HEK293T (cell line): ENCODE results near the gene SPATA2.

Experiments used
- ARNT ChIP-seq: fragments of 450-650 bp; IDR thresholded peaks from 2 replicates; pipeline ENCODE4 v1.6.1; 2017; ENCODE audit warnings: mild to moderate bottlenecking
- LEF1 ChIP-seq: fragments of 450-650 bp; IDR thresholded peaks from 2 replicates; pipeline ENCODE4 v1.6.1; 2017; ENCODE audit warnings: mild to moderate bottlenecking, borderline replicate concordance

GRCh38 chr20:49907405-49908257, 7.7 kb downstream of the SPATA2 start:
- no peak for TF ChIP-seq ARNT
- TF ChIP-seq LEF1: no peak
